ENCODE data around the gene QKI.

The QKI gene

DNA sequence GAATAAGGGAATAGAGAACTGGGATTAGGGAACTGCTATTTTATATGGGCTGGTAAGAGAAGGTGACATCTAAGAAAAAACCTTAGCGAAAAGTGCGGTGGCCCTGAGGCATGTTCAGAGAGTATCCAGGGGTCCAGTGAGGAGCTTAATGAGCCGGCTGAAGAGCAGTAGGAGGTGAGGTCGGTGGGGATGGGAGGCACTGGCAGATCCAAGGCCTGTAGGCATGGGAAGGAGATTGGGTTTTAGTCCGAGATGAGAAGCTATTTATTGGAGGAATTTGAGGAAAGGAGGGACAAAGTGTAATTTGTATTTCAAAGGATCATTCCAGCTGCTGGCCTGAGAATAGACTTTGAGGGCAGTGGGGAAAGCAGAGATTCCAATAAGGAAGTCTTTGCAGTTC is 123.8 kb downstream of the QKI start:
- no peak overlapping the region for H2AK5ac ChIP-seq (ENCODE audit: low read depth, low read length)
- no peak overlapping the region for H3K4ac ChIP-seq (ENCODE audit: low read length)
- peaks cover 4 to 96% of the 10 kb centered on the region in 2 donors for H3K36me3 ChIP-seq (replicated peaks in 1 of 2; ENCODE audit: control insufficient read depth in 2 of 2, insufficient read depth in 2 of 2, low read length in 2 of 2)
- H2BK15ac ChIP-seq (ENCODE audit: low read length): no peak overlapping the region
- H3K27ac ChIP-seq (replicated peaks; ENCODE audit: low read length): no peak overlapping the region
- no peak for DNase-seq (ENCODE audit: low spot score)
- no peak overlapping the region for H2BK5ac ChIP-seq (ENCODE audit: low read length)
- H3K18ac ChIP-seq (ENCODE audit: low read length): no peak overlapping the region
- no peaks in the 10 kb centered on the region for H3K27me3 ChIP-seq (ENCODE audit: control insufficient read depth in 3 of 3, insufficient read depth in 3 of 3, low read depth in 1 of 3, low read length in 3 of 3)
- no peak overlapping the region for H3K14ac ChIP-seq (ENCODE audit: low read length)
- no peak overlapping the region for H2BK120ac ChIP-seq (ENCODE audit: low read depth, low read length)
- H3K4me1 ChIP-seq (ENCODE audit: control insufficient read depth in 2 of 2, insufficient read depth in 1 of 2, low read depth in 1 of 2, low read length in 2 of 2): peaks cover 8 to 19% of the 10 kb centered on the region in 2 donors
- H3K79me1 ChIP-seq (ENCODE audit: low read depth, low read length): peaks cover 2% of the 10 kb centered on the region
- H3K23ac ChIP-seq (ENCODE audit: low read depth, low read length, poor library complexity): no peak overlapping the region
- H3K9me3 ChIP-seq (replicated peaks in 1 of 2; ENCODE audit: control insufficient read depth in 2 of 2, insufficient read depth in 1 of 2, low read depth in 1 of 2, low read length in 2 of 2): no peaks in the 10 kb centered on the region
- no CpG with 5 or more reads among the region's 5 CpGs for WGBS, 2 donors (ENCODE audit: extremely low coverage in 2 of 2, insufficient read length in 2 of 2, insufficient replicate concordance in 1 of 2)
- no peak overlapping the region for H3K4me3 ChIP-seq (ENCODE audit: low read length in 2 of 2)
- no peak overlapping the region for H3K9ac ChIP-seq (ENCODE audit: low read depth, low read length, poor library complexity)
- no peak overlapping the region for H2AFZ ChIP-seq (ENCODE audit: low read length)
- no peak overlapping the region for H4K8ac ChIP-seq (ENCODE audit: low read depth, low read length)
- no peak overlapping the region for H3K4me2 ChIP-seq (ENCODE audit: insufficient read depth, low read length, poor library complexity, severe bottlenecking)
- no peak overlapping the region for H2BK12ac ChIP-seq (ENCODE audit: low read length)
- no peak overlapping the region for H4K91ac ChIP-seq (ENCODE audit: low read depth, low read length, poor library complexity)

DNA sequence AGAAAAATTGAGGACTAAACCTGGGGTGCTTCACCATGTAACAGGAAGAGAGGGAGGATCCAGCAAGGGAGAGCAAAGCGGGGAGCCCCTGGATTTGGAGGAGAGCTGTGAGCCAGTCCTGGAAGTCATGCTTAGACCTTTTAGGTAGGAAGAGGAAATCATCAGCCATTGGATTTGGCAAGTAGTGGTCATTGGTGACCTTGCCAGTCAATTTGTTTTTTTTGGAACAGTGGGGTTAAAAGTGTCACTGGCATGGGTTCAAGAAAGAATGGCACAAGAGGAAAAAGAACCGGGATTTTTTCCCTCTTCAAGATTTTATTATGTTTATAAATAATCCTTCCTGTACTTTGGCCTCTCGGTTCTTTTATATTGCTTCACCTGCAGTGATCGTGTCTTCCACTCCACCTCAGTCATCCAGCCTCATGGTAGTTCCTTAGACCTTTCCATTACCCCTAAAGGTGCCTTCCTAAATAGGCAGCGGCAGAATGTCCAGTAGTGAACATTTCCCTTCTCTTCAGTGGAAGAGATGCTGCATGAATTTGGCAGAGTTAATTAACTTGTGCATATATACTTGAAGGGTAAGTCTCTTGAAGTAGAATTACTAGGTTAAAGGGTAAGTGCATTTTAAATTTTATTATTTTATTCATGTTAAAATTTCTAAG is 124.7 kb downstream of the QKI start:
- H2BK12ac ChIP-seq (ENCODE audit: low read length): no peak overlapping the region
- H3K36me3 ChIP-seq (replicated peaks in 1 of 2; ENCODE audit: control insufficient read depth in 2 of 2, insufficient read depth in 2 of 2, low read length in 2 of 2): peaks cover 4 to 95% of the 10 kb centered on the region in 2 donors
- no peak overlapping the region for H3K14ac ChIP-seq (ENCODE audit: low read length)
- H3K23ac ChIP-seq (ENCODE audit: low read depth, low read length, poor library complexity): no peak overlapping the region
- H4K8ac ChIP-seq (ENCODE audit: low read depth, low read length): no peak overlapping the region
- no peak for DNase-seq (ENCODE audit: low spot score)
- H2BK15ac ChIP-seq (ENCODE audit: low read length): no peak overlapping the region
- H3K9me3 ChIP-seq (replicated peaks in 1 of 2; ENCODE audit: control insufficient read depth in 2 of 2, insufficient read depth in 1 of 2, low read depth in 1 of 2, low read length in 2 of 2): no peaks in the 10 kb centered on the region
- no peak overlapping the region for H2AK5ac ChIP-seq (ENCODE audit: low read depth, low read length)
- H3K4me3 ChIP-seq (ENCODE audit: low read length in 2 of 2): no peak overlapping the region
- H3K9ac ChIP-seq (ENCODE audit: low read depth, low read length, poor library complexity): no peak overlapping the region
- H3K4me1 ChIP-seq (ENCODE audit: control insufficient read depth in 2 of 2, insufficient read depth in 1 of 2, low read depth in 1 of 2, low read length in 2 of 2): peaks cover 8 to 28% of the 10 kb centered on the region in 2 donors
- H3K4me2 ChIP-seq (ENCODE audit: insufficient read depth, low read length, poor library complexity, severe bottlenecking): no peak overlapping the region
- H2BK120ac ChIP-seq (ENCODE audit: low read depth, low read length): no peak overlapping the region
- H3K27me3 ChIP-seq (ENCODE audit: control insufficient read depth in 3 of 3, insufficient read depth in 3 of 3, low read depth in 1 of 3, low read length in 3 of 3): no peaks in the 10 kb centered on the region
- H2AFZ ChIP-seq (ENCODE audit: low read length): no peak overlapping the region
- no peak overlapping the region for H2BK5ac ChIP-seq (ENCODE audit: low read length)
- no peak overlapping the region for H3K18ac ChIP-seq (ENCODE audit: low read length)
- H3K27ac ChIP-seq (replicated peaks; ENCODE audit: low read length): no peak overlapping the region
- H3K4ac ChIP-seq (ENCODE audit: low read length): no peak overlapping the region
- H3K79me1 ChIP-seq (ENCODE audit: low read depth, low read length): peaks cover 2% of the 10 kb centered on the region
- H4K91ac ChIP-seq (ENCODE audit: low read depth, low read length, poor library complexity): no peak overlapping the region
- WGBS, 2 donors (ENCODE audit: extremely low coverage in 2 of 2, insufficient read length in 2 of 2, insufficient replicate concordance in 1 of 2): no CpG with 5 or more reads among the region's 5 CpGs

DNA sequence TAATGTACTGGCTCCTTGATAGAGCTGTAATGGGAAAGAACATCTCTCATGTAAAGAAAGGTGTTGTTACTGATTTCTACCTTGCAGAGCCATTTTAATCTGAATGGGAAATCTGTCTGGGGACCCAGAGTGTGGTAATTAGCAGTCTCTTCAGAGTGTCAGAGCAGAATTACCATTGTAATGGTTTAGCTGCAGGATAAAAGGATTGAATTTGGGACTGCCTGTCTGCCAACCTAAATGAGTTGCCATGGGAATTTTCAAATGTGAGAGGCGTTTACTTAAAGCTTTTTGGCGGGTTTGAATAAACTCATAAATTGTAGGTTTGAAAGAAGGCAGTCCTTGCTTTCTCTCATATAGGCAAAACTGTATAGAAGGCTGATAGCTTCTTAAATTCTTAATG is 128.8 kb downstream of the QKI start:
- Histone ChIP-seq H3K9me3 (replicated peaks in 1 of 2; ENCODE audit: control insufficient read depth in 2 of 2, insufficient read depth in 1 of 2, low read depth in 1 of 2, low read length in 2 of 2) (peaks cover 0 to under 1% of the 10 kb centered on the region in 2 donors), H3K23ac (ENCODE audit: low read depth, low read length, poor library complexity) (no peak overlapping the region), H3K14ac (ENCODE audit: low read length) (no peak overlapping the region), H2BK120ac (ENCODE audit: low read depth, low read length) (no peak overlapping the region), H3K4ac (ENCODE audit: low read length) (no peak overlapping the region), H3K9ac (ENCODE audit: low read depth, low read length, poor library complexity) (no peak overlapping the region), H3K4me2 (ENCODE audit: insufficient read depth, low read length, poor library complexity, severe bottlenecking) (peak overlapping the region; percentile 33), H3K4me1 (ENCODE audit: control insufficient read depth in 2 of 2, insufficient read depth in 1 of 2, low read depth in 1 of 2, low read length in 2 of 2) (peaks cover 6 to 40% of the 10 kb centered on the region in 2 donors), H3K4me3 (ENCODE audit: low read length in 2 of 2) (no peak overlapping the region), H4K8ac (ENCODE audit: low read depth, low read length) (no peak overlapping the region), H3K36me3 (replicated peaks in 1 of 2; ENCODE audit: control insufficient read depth in 2 of 2, insufficient read depth in 2 of 2, low read length in 2 of 2) (peaks cover 0 to 83% of the 10 kb centered on the region in 2 donors), H2AFZ (ENCODE audit: low read length) (no peak overlapping the region), H2BK15ac (ENCODE audit: low read length) (no peak overlapping the region), H2AK5ac (ENCODE audit: low read depth, low read length) (no peak overlapping the region), H3K18ac (ENCODE audit: low read length) (no peak overlapping the region), H3K27me3 (ENCODE audit: control insufficient read depth in 3 of 3, insufficient read depth in 3 of 3, low read depth in 1 of 3, low read length in 3 of 3) (no peaks in the 10 kb centered on the region), H2BK12ac (ENCODE audit: low read length) (no peak overlapping the region), H3K79me1 (ENCODE audit: low read depth, low read length) (peaks cover 1% of the 10 kb centered on the region), H2BK5ac (ENCODE audit: low read length) (no peak overlapping the region), H3K27ac (replicated peaks; ENCODE audit: low read length) (peak overlapping the region; percentile 33), H4K91ac (ENCODE audit: low read depth, low read length, poor library complexity) (no peak overlapping the region)
- WGBS, 2 donors (ENCODE audit: extremely low coverage in 2 of 2, insufficient read length in 2 of 2, insufficient replicate concordance in 1 of 2): no CpG with 5 or more reads among the region's 2 CpGs
- peak; percentile 30 for DNase-seq (ENCODE audit: low spot score)

DNA sequence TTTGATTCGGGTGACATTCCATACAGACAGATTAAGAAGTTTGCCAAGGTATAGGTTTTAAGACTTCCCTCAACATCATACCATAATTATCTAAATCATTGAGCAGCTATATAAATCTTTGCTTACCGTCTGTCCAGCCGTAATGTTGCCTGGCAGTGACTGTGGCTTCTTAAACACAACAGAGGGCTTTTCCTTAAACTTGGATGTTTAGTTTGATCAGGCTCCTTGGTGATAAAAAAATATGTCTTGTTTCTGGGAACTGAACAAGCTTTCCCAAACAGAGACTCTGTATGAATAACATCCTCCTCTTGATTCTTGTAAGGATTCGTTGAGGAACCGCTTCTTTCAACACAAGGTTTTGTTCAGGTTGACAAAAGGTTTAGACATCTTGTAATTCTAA is 130.9 kb downstream of the QKI start:
- WGBS, 2 donors (ENCODE audit: extremely low coverage in 2 of 2, insufficient read length in 2 of 2, insufficient replicate concordance in 1 of 2): no CpG with 5 or more reads among the region's 5 CpGs
- H4K8ac ChIP-seq (ENCODE audit: low read depth, low read length): no peak overlapping the region

More for the DNA sequence above, 130.9 kb downstream of the QKI start:
- Histone ChIP-seq H2AFZ (ENCODE audit: low read length) (no peak overlapping the region), H3K27me3 (ENCODE audit: control insufficient read depth in 3 of 3, insufficient read depth in 3 of 3, low read depth in 1 of 3, low read length in 3 of 3) (no peaks in the 10 kb centered on the region), H2BK15ac (ENCODE audit: low read length) (no peak overlapping the region), H4K91ac (ENCODE audit: low read depth, low read length, poor library complexity) (no peak overlapping the region), H3K79me1 (ENCODE audit: low read depth, low read length) (no peaks in the 10 kb centered on the region), H3K27ac (replicated peaks; ENCODE audit: low read length) (no peak overlapping the region), H3K23ac (ENCODE audit: low read depth, low read length, poor library complexity) (no peak overlapping the region), H3K9me3 (replicated peaks in 1 of 2; ENCODE audit: control insufficient read depth in 2 of 2, insufficient read depth in 1 of 2, low read depth in 1 of 2, low read length in 2 of 2) (peaks cover 0 to 5% of the 10 kb centered on the region in 2 donors), H3K14ac (ENCODE audit: low read length) (no peak overlapping the region), H2BK120ac (ENCODE audit: low read depth, low read length) (no peak overlapping the region), H3K4me2 (ENCODE audit: insufficient read depth, low read length, poor library complexity, severe bottlenecking) (no peak overlapping the region), H2BK5ac (ENCODE audit: low read length) (no peak overlapping the region), H3K4me3 (ENCODE audit: low read length in 2 of 2) (no peak overlapping the region), H3K18ac (ENCODE audit: low read length) (no peak overlapping the region), H3K9ac (ENCODE audit: low read depth, low read length, poor library complexity) (no peak overlapping the region), H2AK5ac (ENCODE audit: low read depth, low read length) (no peak overlapping the region), H2BK12ac (ENCODE audit: low read length) (no peak overlapping the region), H3K4ac (ENCODE audit: low read length) (no peak overlapping the region), H3K36me3 (replicated peaks in 1 of 2; ENCODE audit: control insufficient read depth in 2 of 2, insufficient read depth in 2 of 2, low read length in 2 of 2) (peaks cover 0 to 84% of the 10 kb centered on the region in 2 donors), H3K4me1 (ENCODE audit: control insufficient read depth in 2 of 2, insufficient read depth in 1 of 2, low read depth in 1 of 2, low read length in 2 of 2) (peaks cover 1 to 36% of the 10 kb centered on the region in 2 donors)
- DNase-seq (ENCODE audit: low spot score): no peak

Measured in neuronal stem cell (in vitro differentiated cells).